CD14-positive monocyte (primary cell): ENCODE data around the gene UGT1A3. TPM values are rescaled to one million over a fixed set of nuclear protein-coding genes. Genes with fewer than 3 reads are reported as not detected.
A peak's percentile ranks its signal among the peaks of the same experiment; 100 is the strongest.

Source experiments
- DNase-seq, 3 donors: peaks; one replicate each; pipeline ENCODE4 v3.0.0-alpha.2; 2011 to 2022
- H2AFZ ChIP-seq: 2 replicates; pipeline ENCODE4 v1.6.0; 2012; ENCODE audit warnings: mild to moderate bottlenecking, low read depth, low read length, inconsistent platforms; ENCODE audit not compliant: insufficient read depth, poor library complexity, severe bottlenecking
- H3K27ac ChIP-seq, 2 donors: 1 replicate in 1 of 2; 2 replicates in 1 of 2; pipeline ENCODE4 v1.5.1; 2012 to 2013; ENCODE audit warnings: low read length in 2 of 2, control low read depth in 1 of 2, inconsistent platforms in 1 of 2, low read depth in 1 of 2, mild to moderate bottlenecking in 1 of 2
- H3K27me3 ChIP-seq, 2 donors: one replicate each; pipeline versions ENCODE4 v1.6.0 to v1.6.1; 2011 to 2013; ENCODE audit warnings: low read length in 2 of 2; ENCODE audit not compliant: control insufficient read depth in 2 of 2, insufficient read depth in 2 of 2
- H3K36me3 ChIP-seq, 2 donors: replicated peaks in 1 of 2; 1 replicate in 1 of 2; 2 replicates in 1 of 2; pipeline versions ENCODE4 v1.5.1 to v1.6.1; 2012 to 2013; ENCODE audit warnings: low read length in 2 of 2, control low read depth in 1 of 2, inconsistent platforms in 1 of 2, mild to moderate bottlenecking in 1 of 2; ENCODE audit not compliant: insufficient read depth in 2 of 2, control insufficient read depth in 1 of 2
- H3K4me1 ChIP-seq, 2 donors: 1 replicate in 1 of 2; 2 replicates in 1 of 2; pipeline versions ENCODE4 v1.5.1 to v1.6.1; 2012 to 2013; ENCODE audit warnings: low read length in 2 of 2, control low read depth in 1 of 2, inconsistent platforms in 1 of 2, mild to moderate bottlenecking in 1 of 2, moderate library complexity in 1 of 2; ENCODE audit not compliant: insufficient read depth in 2 of 2, control insufficient read depth in 1 of 2
- H3K4me2 ChIP-seq: replicated peaks from 2 replicates; pipeline ENCODE3; 2012; ENCODE audit warnings: low read length, moderate library complexity, mild to moderate bottlenecking; ENCODE audit not compliant: poor library complexity, severe bottlenecking; ENCODE audit errors: extremely low read depth
- H3K4me3 ChIP-seq, 3 experiments: fragments of 200-600 bp in 1 of 3; sonication (generic) in 1 of 3; replicated peaks in 1 of 3; 1 replicate in 2 of 3; 2 replicates in 1 of 3; pipeline ENCODE4 v1.5.1; 2011 to 2013; ENCODE audit warnings: low read length in 3 of 3, mild to moderate bottlenecking in 3 of 3, control low read depth in 2 of 3, low read depth in 2 of 3, inconsistent platforms in 1 of 3, moderate library complexity in 1 of 3
- H3K79me2 ChIP-seq: 2 replicates; pipeline ENCODE4 v1.6.0; 2012; ENCODE audit warnings: mild to moderate bottlenecking, control low read depth, inconsistent platforms, low read length, moderate library complexity; ENCODE audit not compliant: insufficient read depth
- H3K9ac ChIP-seq: 2 replicates; pipeline ENCODE4 v1.6.0; 2017; ENCODE audit warnings: low read length, mild to moderate bottlenecking; ENCODE audit not compliant: insufficient read depth, poor library complexity, severe bottlenecking
- H3K9me3 ChIP-seq, 2 donors: replicated peaks in 1 of 2; 1 replicate in 1 of 2; 2 replicates in 1 of 2; pipeline versions ENCODE4 v1.5.1 to v1.6.1; 2012 to 2013; ENCODE audit warnings: low read length in 2 of 2, control low read depth in 1 of 2; ENCODE audit not compliant: control insufficient read depth in 1 of 2, insufficient read depth in 1 of 2
- H4K20me1 ChIP-seq: 2 replicates; pipeline ENCODE4 v1.6.0; 2012; ENCODE audit warnings: mild to moderate bottlenecking, low read length, control low read depth, moderate library complexity; ENCODE audit not compliant: insufficient read depth
- H3K27ac Mint-ChIP-seq, 7 donors: one replicate each; pipeline ENCODE4 v1.8.0; 2020; ENCODE audit warnings: mild to moderate bottlenecking in 7 of 7, mixed read lengths in 7 of 7, moderate library complexity in 6 of 7, inconsistent platforms in 2 of 7
- H3K27me3 Mint-ChIP-seq, 3 donors: one replicate each; pipeline ENCODE4 v1.8.0; 2021 to 2022; ENCODE audit warnings: low read depth in 3 of 3, mild to moderate bottlenecking in 3 of 3, mixed read lengths in 3 of 3, moderate library complexity in 3 of 3, inconsistent platforms in 1 of 3
- H3K36me3 Mint-ChIP-seq, 2 donors: one replicate each; pipeline ENCODE4 v1.8.0; 2020; ENCODE audit warnings: mixed read lengths in 2 of 2, inconsistent platforms in 1 of 2, mild to moderate bottlenecking in 1 of 2
- H3K4me1 Mint-ChIP-seq: one replicate; pipeline ENCODE4 v1.8.0; 2020; ENCODE audit warnings: mild to moderate bottlenecking, mixed read lengths
- H3K4me3 Mint-ChIP-seq, 2 donors: one replicate each; pipeline ENCODE4 v1.8.0; 2020; ENCODE audit warnings: mild to moderate bottlenecking in 2 of 2, mixed read lengths in 2 of 2, moderate library complexity in 1 of 2
- H3K9me3 Mint-ChIP-seq, 7 donors: one replicate each; pipeline ENCODE4 v1.8.0; 2020 to 2022; ENCODE audit warnings: mixed read lengths in 7 of 7, mild to moderate bottlenecking in 6 of 7, moderate library complexity in 6 of 7, inconsistent platforms in 2 of 7
- WGBS: methylation state at CpG from one replicate; pipeline ENCODE4 v1.1.5; 2013; ENCODE audit warnings: missing lambda C conversion rate; ENCODE audit not compliant: insufficient coverage; 5-methylcytosine and 5-hydroxymethylcytosine counted together
- intact Hi-C, 2 donors: fragments of 100-400 bp; cut with micrococcal nuclease; formaldehyde crosslinking; loops; one replicate each; pipeline versions ENCODE4 v1.15.0 to v1.15.1; 2023
- polyA plus RNA-seq, 3 donors: library from polyadenylated mRNA; depleted of rRNA in 1 of 3; unstranded in 2 of 3; stranded (reverse) in 1 of 3; fragments of 300-500 nt in 2 of 3; fragments of >200 nt in 1 of 3; fragmentation: Illumina TruSeq in 2 of 3; gene quantifications; 1 replicate in 2 of 3; 2 replicates in 1 of 3; pipeline ENCODE4 v1.2.3, GENCODE V29; 2012 to 2021
- TF ChIP-seq, protein P1 (sequence below): fragments of 200-600 bp; IDR thresholded peaks from one replicate; pipeline ENCODE4 v1.8.0; 2022; ENCODE audit warnings: antibody characterized with exemption, mild to moderate bottlenecking

Gene UGT1A3
- polyA plus RNA-seq, 3 donors: not detected

DNA sequence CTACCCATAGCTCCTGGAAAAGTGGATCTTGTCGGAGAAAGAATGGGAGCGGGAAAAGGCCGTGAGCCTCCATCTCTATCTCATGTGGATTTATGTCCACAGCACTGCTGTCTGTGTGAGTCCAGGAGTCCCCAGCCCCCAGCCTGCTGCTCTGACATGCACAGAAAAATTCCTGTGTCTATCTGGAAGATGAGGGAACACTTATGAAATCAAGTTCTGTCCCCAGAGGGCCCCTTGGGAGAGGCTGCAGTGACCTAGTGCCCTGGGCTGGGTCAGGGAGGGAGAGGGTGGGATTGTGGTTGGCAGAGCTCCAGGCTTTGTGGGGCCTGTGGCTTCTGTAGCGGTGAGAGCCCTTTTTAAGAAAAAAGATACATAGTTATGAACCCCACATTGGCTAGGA lies 87.9 kb downstream of the UGT1A3 start:
- TF ChIP-seq, protein P1, sequence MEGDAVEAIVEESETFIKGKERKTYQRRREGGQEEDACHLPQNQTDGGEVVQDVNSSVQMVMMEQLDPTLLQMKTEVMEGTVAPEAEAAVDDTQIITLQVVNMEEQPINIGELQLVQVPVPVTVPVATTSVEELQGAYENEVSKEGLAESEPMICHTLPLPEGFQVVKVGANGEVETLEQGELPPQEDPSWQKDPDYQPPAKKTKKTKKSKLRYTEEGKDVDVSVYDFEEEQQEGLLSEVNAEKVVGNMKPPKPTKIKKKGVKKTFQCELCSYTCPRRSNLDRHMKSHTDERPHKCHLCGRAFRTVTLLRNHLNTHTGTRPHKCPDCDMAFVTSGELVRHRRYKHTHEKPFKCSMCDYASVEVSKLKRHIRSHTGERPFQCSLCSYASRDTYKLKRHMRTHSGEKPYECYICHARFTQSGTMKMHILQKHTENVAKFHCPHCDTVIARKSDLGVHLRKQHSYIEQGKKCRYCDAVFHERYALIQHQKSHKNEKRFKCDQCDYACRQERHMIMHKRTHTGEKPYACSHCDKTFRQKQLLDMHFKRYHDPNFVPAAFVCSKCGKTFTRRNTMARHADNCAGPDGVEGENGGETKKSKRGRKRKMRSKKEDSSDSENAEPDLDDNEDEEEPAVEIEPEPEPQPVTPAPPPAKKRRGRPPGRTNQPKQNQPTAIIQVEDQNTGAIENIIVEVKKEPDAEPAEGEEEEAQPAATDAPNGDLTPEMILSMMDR: no peak
- DNase-seq: no peak
- no peaks in the 10 kb centered on the region for H3K4me1 Mint-ChIP-seq
- H3K27me3 Mint-ChIP-seq: peaks cover 2 to 9% (median 7%) of the 10 kb centered on the region in 3 donors
- no peaks in the 10 kb centered on the region for H3K36me3 Mint-ChIP-seq
- H2AFZ ChIP-seq: no peak overlapping the region
- no peak overlapping the region for H3K4me3 Mint-ChIP-seq
- H3K79me2 ChIP-seq: no peaks in the 10 kb centered on the region
- H3K36me3 ChIP-seq: no peaks in the 10 kb centered on the region
- no peaks in the 10 kb centered on the region for H3K27me3 ChIP-seq
- intact Hi-C loops: no loop called here
- no peaks in the 10 kb centered on the region for H4K20me1 ChIP-seq
- no peak overlapping the region for H3K27ac Mint-ChIP-seq
- H3K4me1 ChIP-seq: no peaks in the 10 kb centered on the region
- WGBS: 93% methylated on average over 3 of the region's 4 CpGs
- no peak overlapping the region for H3K4me2 ChIP-seq
- H3K9me3 ChIP-seq: no peaks in the 10 kb centered on the region
- H3K9ac ChIP-seq: no peak overlapping the region
- H3K27ac ChIP-seq: no peak overlapping the region
- no peak overlapping the region for H3K4me3 ChIP-seq
- H3K9me3 Mint-ChIP-seq: peaks cover 0 to 5% (median 0%) of the 10 kb centered on the region in 7 donors

DNA sequence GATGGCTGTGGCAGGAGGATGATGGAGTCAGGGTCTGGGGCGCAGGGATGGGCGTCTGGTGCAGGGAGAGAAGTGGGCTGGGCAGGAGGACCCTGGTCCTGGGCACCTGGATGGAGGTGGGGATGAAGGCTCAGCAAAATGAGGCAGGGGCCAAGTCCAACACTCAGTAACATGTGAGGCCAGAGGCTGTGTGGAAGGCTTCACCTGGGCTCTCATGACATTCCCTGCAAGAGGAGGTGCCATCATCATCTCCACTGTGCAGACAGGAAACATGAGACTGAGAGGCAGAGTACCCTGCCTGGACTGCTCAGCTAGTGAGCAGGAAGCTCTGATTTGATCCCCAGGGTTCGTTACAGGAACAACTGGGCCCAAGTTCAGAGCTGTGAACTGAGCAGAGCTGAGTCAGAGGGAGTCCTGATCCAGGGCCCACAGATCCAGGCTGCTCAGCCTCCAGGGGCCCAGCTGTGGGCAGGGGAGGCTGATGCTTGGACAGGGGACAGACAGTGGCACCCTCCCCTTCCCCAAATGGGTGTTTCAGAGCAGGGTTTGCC lies 88.6 kb downstream of the UGT1A3 start:
- intact Hi-C loops: no loop called here
- no peak overlapping the region for H3K9ac ChIP-seq
- H4K20me1 ChIP-seq: no peaks in the 10 kb centered on the region
- peak overlapping the region in 1 of 7 donors; percentile 65 for H3K27ac Mint-ChIP-seq
- WGBS: 72% methylated on average over 3 of the region's 3 CpGs
- peaks cover 2 to 9% (median 7%) of the 10 kb centered on the region in 3 donors for H3K27me3 Mint-ChIP-seq
- H3K27me3 ChIP-seq: no peaks in the 10 kb centered on the region
- no peaks in the 10 kb centered on the region for H3K4me1 ChIP-seq
- no peaks in the 10 kb centered on the region for H3K36me3 ChIP-seq
- no peak overlapping the region for H2AFZ ChIP-seq
- no peak overlapping the region for H3K27ac ChIP-seq
- H3K79me2 ChIP-seq: no peaks in the 10 kb centered on the region
- no peak overlapping the region for H3K4me3 Mint-ChIP-seq
- no peak for DNase-seq
- no peaks in the 10 kb centered on the region for H3K9me3 ChIP-seq
- H3K4me3 ChIP-seq: no peak overlapping the region
- no peaks in the 10 kb centered on the region for H3K36me3 Mint-ChIP-seq
- peaks cover 0 to 5% (median 0%) of the 10 kb centered on the region in 7 donors for H3K9me3 Mint-ChIP-seq
- H3K4me1 Mint-ChIP-seq: no peaks in the 10 kb centered on the region
- TF ChIP-seq, protein P1: no peak
- no peak overlapping the region for H3K4me2 ChIP-seq
